Measurements from ENCODE around the gene UTP4. TPM values are rescaled to one million over a fixed set of nuclear protein-coding genes. Genes with fewer than 3 reads are reported as not detected.
"Not testable (repeated sequence)": the region's sequence is repeated elsewhere in the genome, so short reads cannot be mapped to it uniquely, and the experiment has no call there.

UTP4 gene
- total RNA-seq, 4 donors from 2014 or later: 16.4 to 36.2 (median 25.8) TPM

DNA sequence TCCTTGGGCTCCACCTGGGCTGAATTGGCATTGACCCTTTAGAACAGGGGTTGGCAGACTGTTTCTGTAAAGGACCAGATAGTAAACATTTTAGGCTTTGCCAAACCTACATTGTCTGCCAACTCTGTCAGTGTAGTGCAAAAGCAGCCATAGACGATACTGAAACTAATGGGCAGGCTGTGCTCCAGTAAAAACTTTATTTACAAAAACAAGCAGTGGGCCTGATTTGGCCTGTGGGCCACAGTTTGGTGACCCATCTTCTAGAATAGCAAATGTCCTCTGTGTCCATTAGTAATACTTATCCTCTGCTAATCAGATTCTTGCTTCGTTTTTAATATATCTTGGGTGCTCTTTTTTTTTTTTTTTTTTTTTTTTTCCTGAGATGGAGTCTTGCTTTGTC lies 6.2 kb downstream of the UTP4 start:
- TF ChIP-seq POLR2A (IDR thresholded peaks at IDR 0.05) (no peak), EP300 (IDR thresholded peaks at IDR 0.05) (no peak), POLR2AphosphoS5 (IDR thresholded peaks at IDR 0.05) (no peak)
- TF ChIP-seq, protein P1, sequence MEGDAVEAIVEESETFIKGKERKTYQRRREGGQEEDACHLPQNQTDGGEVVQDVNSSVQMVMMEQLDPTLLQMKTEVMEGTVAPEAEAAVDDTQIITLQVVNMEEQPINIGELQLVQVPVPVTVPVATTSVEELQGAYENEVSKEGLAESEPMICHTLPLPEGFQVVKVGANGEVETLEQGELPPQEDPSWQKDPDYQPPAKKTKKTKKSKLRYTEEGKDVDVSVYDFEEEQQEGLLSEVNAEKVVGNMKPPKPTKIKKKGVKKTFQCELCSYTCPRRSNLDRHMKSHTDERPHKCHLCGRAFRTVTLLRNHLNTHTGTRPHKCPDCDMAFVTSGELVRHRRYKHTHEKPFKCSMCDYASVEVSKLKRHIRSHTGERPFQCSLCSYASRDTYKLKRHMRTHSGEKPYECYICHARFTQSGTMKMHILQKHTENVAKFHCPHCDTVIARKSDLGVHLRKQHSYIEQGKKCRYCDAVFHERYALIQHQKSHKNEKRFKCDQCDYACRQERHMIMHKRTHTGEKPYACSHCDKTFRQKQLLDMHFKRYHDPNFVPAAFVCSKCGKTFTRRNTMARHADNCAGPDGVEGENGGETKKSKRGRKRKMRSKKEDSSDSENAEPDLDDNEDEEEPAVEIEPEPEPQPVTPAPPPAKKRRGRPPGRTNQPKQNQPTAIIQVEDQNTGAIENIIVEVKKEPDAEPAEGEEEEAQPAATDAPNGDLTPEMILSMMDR (IDR thresholded peaks at IDR 0.05): no peak
- peaks cover 0 to 13% (median 6%) of the 10 kb centered on the region in 3 donors for H3K4me1 ChIP-seq

DNA sequence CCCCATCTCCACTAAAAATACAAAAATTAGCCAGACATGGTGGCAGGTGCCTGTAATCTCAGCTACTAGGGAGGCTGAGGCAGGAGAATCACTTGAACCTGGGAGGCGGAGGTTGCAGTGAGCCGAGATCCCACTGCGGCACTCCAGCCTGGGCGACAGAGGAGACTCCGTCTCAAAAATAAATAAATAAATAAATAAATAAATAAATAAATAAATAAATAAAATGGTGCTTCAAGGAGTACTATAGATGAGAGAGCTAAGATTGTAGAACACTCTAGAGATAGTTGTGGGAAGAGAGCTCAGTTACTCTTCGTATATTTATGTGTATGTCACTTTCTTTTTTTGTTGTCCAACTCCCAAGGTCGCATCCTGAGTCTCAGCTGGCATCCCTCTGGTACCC lies 7.0 kb downstream of the UTP4 start:
- not testable (repeated sequence) for ATAC-seq, H3K27me3 ChIP-seq, H3K4me1 ChIP-seq, H3K4me3 ChIP-seq, H3K27ac ChIP-seq, H3K9me3 ChIP-seq
- WGBS, 2 donors (ENCODE audit: low coverage in 1 of 2): 93 to 95% methylated on average over 6 to 7 of the region's 7 CpGs
- peaks cover 0 to 84% of the 10 kb centered on the region in 2 donors for H3K36me3 ChIP-seq

More for the DNA sequence above, 6.2 kb downstream of the UTP4 start:
- Histone ChIP-seq H3K27me3 (no peaks in the 10 kb centered on the region), H3K9me3 (no peaks in the 10 kb centered on the region), H3K36me3 (peaks cover 0 to 75% of the 10 kb centered on the region in 2 donors), H3K4me3 (no peak overlapping the region), H3K27ac (no peak overlapping the region)
- 56 to 91% methylated on average over 1 to 2 of the region's 2 CpGs for WGBS, 2 donors (ENCODE audit: low coverage in 1 of 2)
- no peak for ATAC-seq

- no peaks in the 10 kb centered on the region for H3K4me1 ChIP-seq
- 80 to 95% methylated on average over 3 to 5 of the region's 5 CpGs for WGBS, 2 donors (ENCODE audit: low coverage in 1 of 2)
- no peaks in the 10 kb centered on the region for H3K9me3 ChIP-seq
- no peaks in the 10 kb centered on the region for H3K27me3 ChIP-seq
- peaks cover 0 to 99% of the 10 kb centered on the region in 2 donors for H3K36me3 ChIP-seq
- TF ChIP-seq POLR2A (IDR thresholded peaks at IDR 0.05) (no peak), EP300 (IDR thresholded peaks at IDR 0.05) (no peak), POLR2AphosphoS5 (IDR thresholded peaks at IDR 0.05) (no peak)
- TF ChIP-seq, protein P1 (IDR thresholded peaks at IDR 0.05): no peak
- H3K27ac ChIP-seq: no peak overlapping the region
- ATAC-seq: no peak
- no peak overlapping the region for H3K4me3 ChIP-seq
Observed at GRCh38 chr16:69141014-69141413, 8.6 kb downstream of the UTP4 start.

- TF ChIP-seq POLR2AphosphoS5 (IDR thresholded peaks at IDR 0.05): no peak
- TF ChIP-seq EP300 (IDR thresholded peaks at IDR 0.05): no peak
- TF ChIP-seq, protein P1 (IDR thresholded peaks at IDR 0.05): no peak
- no peak for TF ChIP-seq POLR2A (IDR thresholded peaks at IDR 0.05)
- ATAC-seq: no peak
- peaks cover 0 to 97% of the 10 kb centered on the region in 2 donors for H3K36me3 ChIP-seq
Observed at GRCh38 chr16:69141936-69142335, 9.5 kb downstream of the UTP4 start.

GRCh38 chr16:69143116-69143515 lies 10.7 kb downstream of the UTP4 start:
- WGBS, 2 donors (ENCODE audit: low coverage in 1 of 2): 71 to 79% methylated on average over 8 to 10 of the region's 11 CpGs
- Histone ChIP-seq H3K9me3 (no peaks in the 10 kb centered on the region), H3K27ac (no peak overlapping the region), H3K4me3 (no peak overlapping the region), H3K36me3 (peaks cover 0 to 91% of the 10 kb centered on the region in 2 donors), H3K4me1 (no peaks in the 10 kb centered on the region), H3K27me3 (no peaks in the 10 kb centered on the region)
- TF ChIP-seq POLR2AphosphoS5 (IDR thresholded peaks at IDR 0.05) (no peak), POLR2A (IDR thresholded peaks at IDR 0.05) (no peak), EP300 (IDR thresholded peaks at IDR 0.05) (no peak)
- TF ChIP-seq, protein P1 (IDR thresholded peaks at IDR 0.05): no peak
- ATAC-seq: no peak

More at GRCh38 chr16:69141936-69142335, 9.5 kb downstream of the UTP4 start:
- Histone ChIP-seq H3K4me1 (no peaks in the 10 kb centered on the region), H3K27ac (no peak overlapping the region), H3K9me3 (no peaks in the 10 kb centered on the region), H3K4me3 (no peak overlapping the region), H3K27me3 (no peaks in the 10 kb centered on the region)
- WGBS, 2 donors (ENCODE audit: low coverage in 1 of 2): 70 to 80% methylated on average over 1 of the region's 4 CpGs

Measured in gastroesophageal sphincter (tissue), 4 donors.